ENCODE measurements around the gene CHST7.

Gene CHST7

DNA sequence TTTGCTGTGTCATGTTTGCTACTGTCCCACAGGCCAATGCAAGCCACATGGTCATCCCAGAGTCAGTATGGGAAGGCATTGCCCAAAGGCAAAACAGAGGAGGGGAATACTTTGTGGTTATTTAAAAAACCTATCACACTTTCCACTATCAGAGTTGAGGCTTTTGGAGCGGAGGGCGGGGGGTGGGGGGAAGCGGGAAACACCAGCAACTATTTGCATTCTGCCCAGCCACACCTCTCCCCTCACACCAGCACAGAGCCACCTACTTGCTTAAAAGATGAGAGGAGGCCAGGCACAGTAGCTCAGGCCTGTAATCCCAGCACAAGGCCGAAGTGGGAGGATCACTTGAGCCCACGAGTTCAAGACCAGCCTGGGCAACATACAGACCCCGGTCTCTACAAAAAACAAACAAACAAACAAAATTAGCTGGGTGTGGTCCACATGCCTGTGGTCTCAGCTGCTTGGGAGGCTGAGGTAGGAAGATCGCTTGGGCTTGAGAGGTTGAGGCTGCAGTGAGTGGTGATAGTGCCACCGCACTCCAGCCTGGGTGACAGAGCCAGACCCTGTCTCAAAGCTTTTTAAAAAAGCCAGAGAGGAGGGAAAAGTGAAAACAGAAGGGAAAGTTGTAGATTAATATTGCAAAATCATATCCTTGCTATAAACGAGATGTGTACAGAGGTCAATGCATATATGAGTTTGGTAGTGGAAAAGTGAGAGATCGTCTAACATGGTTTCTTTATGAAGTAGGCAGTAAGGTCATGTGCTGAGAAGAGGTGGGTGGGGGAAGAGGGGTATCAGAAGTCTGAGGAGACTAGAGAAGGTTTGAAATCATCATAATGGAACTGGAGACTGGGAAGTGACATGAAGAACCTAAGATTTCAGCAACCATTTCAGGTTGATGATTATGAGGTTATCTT lies 1.9 kb upstream of the CHST7 start:
- no peak overlapping the region for H3K27ac ChIP-seq

DNA sequence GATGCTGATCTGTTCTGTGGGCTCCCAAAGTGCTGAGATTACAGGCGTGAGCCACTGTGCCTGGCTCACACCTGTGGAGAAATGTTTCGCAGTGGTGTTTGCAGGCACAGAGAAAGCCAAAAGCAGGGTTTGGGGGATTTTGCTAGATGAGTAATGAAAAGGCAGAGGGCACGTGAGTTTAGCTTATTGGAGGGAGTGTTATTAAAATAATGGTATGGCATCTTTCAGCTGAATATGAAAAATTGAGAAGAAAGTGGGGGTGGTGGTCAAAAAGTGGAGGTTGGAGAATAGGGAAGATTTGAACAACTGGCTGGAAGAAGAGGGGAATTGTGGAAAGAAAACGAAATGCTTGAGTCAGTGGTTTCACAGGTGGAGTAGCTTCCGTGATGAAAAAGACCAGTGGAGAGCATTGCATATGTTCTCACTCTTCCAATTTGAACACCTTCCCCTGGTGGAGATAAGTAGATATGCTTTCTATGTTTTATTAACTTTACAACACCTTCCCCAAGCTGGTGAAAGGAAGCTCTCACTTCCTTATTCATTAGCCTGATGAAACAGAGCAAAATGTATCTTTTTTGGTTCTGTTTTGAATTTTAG lies 1.1 kb upstream of the CHST7 start:
- TF ChIP-seq, protein P1, sequence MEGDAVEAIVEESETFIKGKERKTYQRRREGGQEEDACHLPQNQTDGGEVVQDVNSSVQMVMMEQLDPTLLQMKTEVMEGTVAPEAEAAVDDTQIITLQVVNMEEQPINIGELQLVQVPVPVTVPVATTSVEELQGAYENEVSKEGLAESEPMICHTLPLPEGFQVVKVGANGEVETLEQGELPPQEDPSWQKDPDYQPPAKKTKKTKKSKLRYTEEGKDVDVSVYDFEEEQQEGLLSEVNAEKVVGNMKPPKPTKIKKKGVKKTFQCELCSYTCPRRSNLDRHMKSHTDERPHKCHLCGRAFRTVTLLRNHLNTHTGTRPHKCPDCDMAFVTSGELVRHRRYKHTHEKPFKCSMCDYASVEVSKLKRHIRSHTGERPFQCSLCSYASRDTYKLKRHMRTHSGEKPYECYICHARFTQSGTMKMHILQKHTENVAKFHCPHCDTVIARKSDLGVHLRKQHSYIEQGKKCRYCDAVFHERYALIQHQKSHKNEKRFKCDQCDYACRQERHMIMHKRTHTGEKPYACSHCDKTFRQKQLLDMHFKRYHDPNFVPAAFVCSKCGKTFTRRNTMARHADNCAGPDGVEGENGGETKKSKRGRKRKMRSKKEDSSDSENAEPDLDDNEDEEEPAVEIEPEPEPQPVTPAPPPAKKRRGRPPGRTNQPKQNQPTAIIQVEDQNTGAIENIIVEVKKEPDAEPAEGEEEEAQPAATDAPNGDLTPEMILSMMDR (IDR thresholded peaks at IDR 0.05), result no peak
- Histone ChIP-seq H3K36me3 (no peaks in the 10 kb centered on the region), H3K27me3 (peaks cover 20% of the 10 kb centered on the region), H3K4me1 (ENCODE audit: control insufficient read depth in 1 of 2, insufficient read depth in 1 of 2, low read depth in 1 of 2, low read length in 1 of 2) (peaks cover 25 to 35% of the 10 kb centered on the region in 2 experiments), H3K27ac (peak overlapping the region; percentile 29), H3K9me3 (no peaks in the 10 kb centered on the region), H3K4me3 (ENCODE audit: low read depth in 1 of 2, low read length in 1 of 2) (no peak overlapping the region)

More for the DNA sequence above, 1.9 kb upstream of the CHST7 start:
- Histone ChIP-seq H3K4me1 (ENCODE audit: control insufficient read depth in 1 of 2, insufficient read depth in 1 of 2, low read depth in 1 of 2, low read length in 1 of 2) (peaks cover 25 to 35% of the 10 kb centered on the region in 2 experiments), H3K9me3 (no peaks in the 10 kb centered on the region), H3K27me3 (peaks cover 20% of the 10 kb centered on the region), H3K4me3 (ENCODE audit: low read depth in 1 of 2, low read length in 1 of 2) (no peak overlapping the region), H3K36me3 (no peaks in the 10 kb centered on the region)
- TF ChIP-seq, protein P1 (IDR thresholded peaks at IDR 0.05), result no peak

DNA sequence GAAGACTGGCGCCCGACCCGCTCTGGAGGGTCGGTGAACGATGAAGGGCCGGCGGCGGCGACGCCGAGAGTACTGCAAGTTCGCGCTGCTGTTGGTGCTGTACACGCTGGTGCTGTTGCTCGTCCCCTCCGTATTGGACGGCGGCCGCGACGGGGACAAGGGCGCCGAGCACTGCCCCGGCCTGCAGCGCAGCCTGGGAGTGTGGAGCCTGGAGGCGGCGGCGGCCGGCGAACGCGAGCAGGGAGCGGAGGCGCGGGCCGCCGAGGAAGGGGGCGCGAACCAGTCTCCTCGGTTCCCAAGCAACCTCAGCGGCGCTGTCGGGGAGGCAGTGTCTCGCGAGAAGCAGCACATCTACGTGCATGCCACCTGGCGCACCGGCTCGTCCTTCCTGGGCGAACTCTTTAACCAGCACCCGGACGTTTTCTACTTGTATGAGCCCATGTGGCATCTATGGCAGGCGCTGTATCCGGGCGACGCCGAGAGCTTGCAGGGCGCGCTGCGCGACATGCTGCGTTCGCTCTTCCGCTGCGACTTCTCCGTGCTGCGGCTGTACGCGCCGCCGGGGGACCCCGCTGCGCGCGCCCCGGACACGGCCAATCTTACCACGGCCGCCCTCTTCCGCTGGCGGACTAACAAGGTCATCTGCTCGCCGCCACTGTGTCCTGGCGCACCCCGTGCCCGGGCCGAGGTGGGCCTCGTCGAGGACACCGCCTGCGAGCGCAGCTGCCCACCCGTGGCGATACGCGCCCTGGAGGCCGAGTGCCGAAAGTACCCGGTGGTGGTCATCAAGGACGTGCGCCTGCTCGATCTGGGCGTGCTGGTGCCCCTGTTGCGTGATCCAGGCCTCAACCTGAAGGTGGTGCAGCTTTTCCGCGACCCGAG lies 568 bp downstream of the CHST7 start:
- no peaks in the 10 kb centered on the region for H3K9me3 ChIP-seq
- TF ChIP-seq, protein P1 (IDR thresholded peaks at IDR 0.05), result no peak
- H3K4me3 ChIP-seq (ENCODE audit: low read depth in 1 of 2, low read length in 1 of 2), result peak overlapping the region; percentile 71 to 76
- H3K27me3 ChIP-seq, result peaks cover 20% of the 10 kb centered on the region
- peaks cover 25 to 35% of the 10 kb centered on the region in 2 experiments for H3K4me1 ChIP-seq (ENCODE audit: control insufficient read depth in 1 of 2, insufficient read depth in 1 of 2, low read depth in 1 of 2, low read length in 1 of 2)
- H3K36me3 ChIP-seq, result no peaks in the 10 kb centered on the region
- H3K27ac ChIP-seq, result peak overlapping the region; percentile 45

DNA sequence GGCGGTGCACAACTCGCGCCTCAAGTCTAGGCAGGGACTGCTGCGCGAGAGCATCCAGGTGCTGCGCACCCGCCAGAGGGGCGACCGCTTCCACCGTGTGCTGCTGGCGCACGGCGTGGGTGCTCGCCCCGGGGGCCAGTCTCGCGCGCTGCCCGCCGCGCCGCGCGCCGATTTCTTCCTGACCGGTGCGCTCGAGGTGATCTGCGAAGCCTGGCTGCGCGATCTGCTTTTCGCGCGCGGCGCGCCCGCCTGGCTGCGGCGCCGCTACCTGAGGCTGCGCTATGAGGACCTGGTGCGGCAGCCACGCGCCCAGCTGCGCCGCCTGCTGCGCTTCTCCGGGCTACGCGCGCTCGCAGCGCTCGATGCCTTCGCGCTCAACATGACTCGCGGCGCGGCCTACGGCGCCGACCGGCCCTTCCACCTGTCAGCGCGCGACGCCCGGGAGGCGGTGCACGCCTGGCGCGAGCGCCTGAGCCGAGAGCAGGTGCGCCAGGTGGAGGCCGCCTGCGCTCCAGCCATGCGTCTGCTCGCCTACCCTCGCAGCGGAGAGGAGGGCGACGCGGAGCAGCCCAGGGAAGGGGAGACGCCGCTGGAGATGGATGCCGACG lies 1.3 kb downstream of the CHST7 start:
- H3K4me1 ChIP-seq (ENCODE audit: control insufficient read depth in 1 of 2, insufficient read depth in 1 of 2, low read depth in 1 of 2, low read length in 1 of 2), result peaks cover 25 to 35% of the 10 kb centered on the region in 2 experiments
- TF ChIP-seq, protein P1 (IDR thresholded peaks at IDR 0.05), result no peak
- peak overlapping the region; percentile 36 for H3K27ac ChIP-seq
- peak overlapping the region; percentile 71 to 76 for H3K4me3 ChIP-seq (ENCODE audit: low read depth in 1 of 2, low read length in 1 of 2)
- H3K27me3 ChIP-seq, result peaks cover 20% of the 10 kb centered on the region
- no peaks in the 10 kb centered on the region for H3K9me3 ChIP-seq
- no peaks in the 10 kb centered on the region for H3K36me3 ChIP-seq

DNA sequence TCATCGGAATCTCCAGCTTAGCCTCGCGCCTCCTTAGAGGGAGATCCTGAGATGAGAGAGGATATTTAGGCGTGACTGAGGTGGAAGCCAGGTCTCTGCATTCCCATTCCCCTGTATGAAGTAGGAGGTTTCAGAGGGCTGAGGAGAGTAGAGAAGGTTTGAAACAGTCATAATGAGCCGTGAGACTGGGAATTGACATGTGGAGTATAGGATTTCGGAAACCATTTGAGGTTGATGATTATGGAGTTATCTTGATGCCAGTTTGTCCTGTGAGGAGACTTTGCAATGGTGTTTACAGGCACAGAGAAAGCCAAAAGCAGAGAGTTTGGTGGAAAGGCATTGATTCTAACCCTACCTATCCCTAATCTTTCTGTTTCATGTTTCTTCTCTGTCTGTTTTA lies 2.0 kb downstream of the CHST7 start:
- Histone ChIP-seq H3K36me3 (no peaks in the 10 kb centered on the region), H3K4me1 (ENCODE audit: control insufficient read depth in 1 of 2, insufficient read depth in 1 of 2, low read depth in 1 of 2, low read length in 1 of 2) (peaks cover 25 to 35% of the 10 kb centered on the region in 2 experiments), H3K27ac (no peak overlapping the region), H3K27me3 (peaks cover 20% of the 10 kb centered on the region), H3K4me3 (ENCODE audit: low read depth in 1 of 2, low read length in 1 of 2) (peak overlapping the region; percentile 71 to 76), H3K9me3 (no peaks in the 10 kb centered on the region)
- TF ChIP-seq, protein P1 (IDR thresholded peaks at IDR 0.05), result no peak
